GM19035 (cell line): Measurements from ENCODE around the gene ANKRD9.

Source experiments
- ATAC-seq: cut with Tn5 transposase; IDR thresholded peaks from one replicate; pipeline ENCODE4 v1.9.1; 2021; ENCODE audit not compliant: unreplicated experiment

Gene ANKRD9

GRCh38 chr14:102499401-102500157, 10.0 kb downstream of the ANKRD9 start:
- ATAC-seq, result no peak

- no peak for ATAC-seq
These were observed 10.8 kb downstream of the ANKRD9 start for GRCh38 chr14:102498678-102499265.

- ATAC-seq, result no peak
These were observed 11.4 kb downstream of the ANKRD9 start for GRCh38 chr14:102497998-102498677.

- no peak for ATAC-seq
These were observed 12.4 kb downstream of the ANKRD9 start for GRCh38 chr14:102496958-102497744.

- ATAC-seq, result no peak
These were observed 13.3 kb downstream of the ANKRD9 start for GRCh38 chr14:102496331-102496691.

- ATAC-seq, result no peak
These were observed 13.9 kb downstream of the ANKRD9 start for GRCh38 chr14:102495491-102496330.

GRCh38 chr14:102493585-102493984, 16.0 kb downstream of the ANKRD9 start:
- ATAC-seq, result no peak

- ATAC-seq, result no peak
These were observed 16.5 kb downstream of the ANKRD9 start for GRCh38 chr14:102493096-102493495.

GRCh38 chr14:102492531-102492910, 17.1 kb downstream of the ANKRD9 start:
- no peak for ATAC-seq

GRCh38 chr14:102491786-102492530, 17.6 kb downstream of the ANKRD9 start:
- ATAC-seq, result no peak

GRCh38 chr14:102491366-102491765, 18.2 kb downstream of the ANKRD9 start:
- ATAC-seq, result no peak

GRCh38 chr14:102490456-102490855, 19.1 kb downstream of the ANKRD9 start:
- ATAC-seq, result no peak

GRCh38 chr14:102487204-102487577, 22.4 kb downstream of the ANKRD9 start:
- ATAC-seq, result no peak

- ATAC-seq, result no peak
These were observed 22.9 kb downstream of the ANKRD9 start for GRCh38 chr14:102486513-102487203.

GRCh38 chr14:102485693-102486512, 23.7 kb downstream of the ANKRD9 start:
- ATAC-seq, result no peak

GRCh38 chr14:102484316-102484715, 25.3 kb downstream of the ANKRD9 start:
- ATAC-seq, result no peak

GRCh38 chr14:102481791-102482238, 27.8 kb downstream of the ANKRD9 start:
- no peak for ATAC-seq

- no peak for ATAC-seq
These were observed 28.2 kb downstream of the ANKRD9 start for GRCh38 chr14:102481371-102481770.
